ENCODE results near the gene PTBP1. TPM values are rescaled to one million over a fixed set of nuclear protein-coding genes. Genes with fewer than 3 reads are reported as not detected.

PTBP1 gene
- total and polyA plus RNA-seq, 9 of the 15 experiments (the other 6 are each of a cell fraction or from before 2014, with no cell fraction given): 14.0 to 759 (median 234) TPM

GRCh38 chr19:813219-814151 lies 16.2 kb downstream of the PTBP1 start (continued):
- TF ChIP-seq PCBP2 (IDR thresholded peaks at IDR 0.05; ENCODE audit: low read depth, low read length, poor library complexity, severe bottlenecking): peak; percentile 28
- peak; percentile 7 for TF ChIP-seq CCNT2 (IDR thresholded peaks at IDR 0.05; ENCODE audit: borderline replicate concordance, extremely low read depth, insufficient read length, low read depth, low read length)
- TF ChIP-seq STAT5B (CRISPR knock-in tag; IDR thresholded peaks at IDR 0.05): no peak
- no peak for TF ChIP-seq HNRNPH1 (optimal IDR thresholded peaks at IDR 0.05; ENCODE audit: low read depth, low read length)
- TF ChIP-seq ZMIZ1 (IDR thresholded peaks at IDR 0.05; ENCODE audit: low read depth in 2 of 2, low read length in 2 of 2): no peak
- peak; percentile 96 for TF ChIP-seq FIP1L1 (IDR thresholded peaks at IDR 0.05; ENCODE audit: low read depth, low read length, poor library complexity, severe bottlenecking)
- peak; percentile 97 for TF ChIP-seq RBM22 (IDR thresholded peaks at IDR 0.05; ENCODE audit: low read depth, low read length, poor library complexity, severe bottlenecking)
- TF ChIP-seq SFPQ (IDR thresholded peaks at IDR 0.05; ENCODE audit: low read depth, low read length): peak; percentile 69; the same call in 1 of the 2 replicates
- TF ChIP-seq CBX1 (IDR thresholded peaks at IDR 0.05; ENCODE audit: low read depth): peak; percentile 63; the same call in 1 of the 2 replicates
- no peak for TF ChIP-seq THRAP3 (IDR thresholded peaks at IDR 0.05; ENCODE audit: borderline replicate concordance)
- no peak for TF ChIP-seq ZBTB7A (IDR thresholded peaks at IDR 0.05; ENCODE audit: borderline replicate concordance, control insufficient read depth, low read depth, low read length)
- peak; percentile 14 for TF ChIP-seq HMGN3 (IDR thresholded peaks at IDR 0.05; ENCODE audit: borderline replicate concordance, extremely low read depth, insufficient read length, low read depth, low read length)
- TF ChIP-seq, protein P1, sequence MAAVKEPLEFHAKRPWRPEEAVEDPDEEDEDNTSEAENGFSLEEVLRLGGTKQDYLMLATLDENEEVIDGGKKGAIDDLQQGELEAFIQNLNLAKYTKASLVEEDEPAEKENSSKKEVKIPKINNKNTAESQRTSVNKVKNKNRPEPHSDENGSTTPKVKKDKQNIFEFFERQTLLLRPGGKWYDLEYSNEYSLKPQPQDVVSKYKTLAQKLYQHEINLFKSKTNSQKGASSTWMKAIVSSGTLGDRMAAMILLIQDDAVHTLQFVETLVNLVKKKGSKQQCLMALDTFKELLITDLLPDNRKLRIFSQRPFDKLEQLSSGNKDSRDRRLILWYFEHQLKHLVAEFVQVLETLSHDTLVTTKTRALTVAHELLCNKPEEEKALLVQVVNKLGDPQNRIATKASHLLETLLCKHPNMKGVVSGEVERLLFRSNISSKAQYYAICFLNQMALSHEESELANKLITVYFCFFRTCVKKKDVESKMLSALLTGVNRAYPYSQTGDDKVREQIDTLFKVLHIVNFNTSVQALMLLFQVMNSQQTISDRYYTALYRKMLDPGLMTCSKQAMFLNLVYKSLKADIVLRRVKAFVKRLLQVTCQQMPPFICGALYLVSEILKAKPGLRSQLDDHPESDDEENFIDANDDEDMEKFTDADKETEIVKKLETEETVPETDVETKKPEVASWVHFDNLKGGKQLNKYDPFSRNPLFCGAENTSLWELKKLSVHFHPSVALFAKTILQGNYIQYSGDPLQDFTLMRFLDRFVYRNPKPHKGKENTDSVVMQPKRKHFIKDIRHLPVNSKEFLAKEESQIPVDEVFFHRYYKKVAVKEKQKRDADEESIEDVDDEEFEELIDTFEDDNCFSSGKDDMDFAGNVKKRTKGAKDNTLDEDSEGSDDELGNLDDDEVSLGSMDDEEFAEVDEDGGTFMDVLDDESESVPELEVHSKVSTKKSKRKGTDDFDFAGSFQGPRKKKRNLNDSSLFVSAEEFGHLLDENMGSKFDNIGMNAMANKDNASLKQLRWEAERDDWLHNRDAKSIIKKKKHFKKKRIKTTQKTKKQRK (IDR thresholded peaks at IDR 0.05; ENCODE audit: borderline replicate concordance, low read depth, low read length): no peak
- no peak for TF ChIP-seq SP2 (IDR thresholded peaks at IDR 0.05; ENCODE audit: extremely low read depth, low read depth, low read length, poor library complexity, severe bottlenecking)
- TF ChIP-seq ZNF146 (CRISPR knock-in tag; IDR thresholded peaks at IDR 0.05; ENCODE audit: unreplicated experiment): no peak

All from K562 (cell line).